Measurements from ENCODE around the gene ELK4. TPM values are rescaled to one million over a fixed set of nuclear protein-coding genes. Genes with fewer than 3 reads are reported as not detected.

The ELK4 gene
- total RNA-seq, 1 donor from 2014 or later, result 57.1 TPM

GRCh38 chr1:205612104-205612503, 19.7 kb downstream of the ELK4 start:
- Mint-ChIP-seq H3K9me3 (ENCODE audit: unreplicated experiment) (no peaks in the 10 kb centered on the region), H3K4me1 (ENCODE audit: unreplicated experiment) (peaks cover 41% of the 10 kb centered on the region), H3K36me3 (ENCODE audit: low read depth, unreplicated experiment) (peaks cover 26% of the 10 kb centered on the region), H3K27ac (ENCODE audit: unreplicated experiment) (no peak overlapping the region), H3K27me3 (ENCODE audit: unreplicated experiment) (no peaks in the 10 kb centered on the region), H3K4me3 (ENCODE audit: unreplicated experiment) (no peak overlapping the region)
- DNase-seq (ENCODE audit: low spot score), result no peak
- TF ChIP-seq CTCF (IDR thresholded peaks at IDR 0.05; ENCODE audit: unreplicated experiment), result no peak

- no peak for DNase-seq (ENCODE audit: low spot score)
- TF ChIP-seq CTCF (IDR thresholded peaks at IDR 0.05; ENCODE audit: unreplicated experiment), result no peak
- Mint-ChIP-seq H3K4me3 (ENCODE audit: unreplicated experiment) (no peak overlapping the region), H3K27ac (ENCODE audit: unreplicated experiment) (peak overlapping the region; percentile 82), H3K4me1 (ENCODE audit: unreplicated experiment) (peaks cover 38% of the 10 kb centered on the region), H3K27me3 (ENCODE audit: unreplicated experiment) (no peaks in the 10 kb centered on the region), H3K9me3 (ENCODE audit: unreplicated experiment) (no peaks in the 10 kb centered on the region), H3K36me3 (ENCODE audit: low read depth, unreplicated experiment) (peaks cover 15% of the 10 kb centered on the region)
These were observed 20.8 kb downstream of the ELK4 start for GRCh38 chr1:205610901-205611466.

GRCh38 chr1:205610036-205610435, 21.8 kb downstream of the ELK4 start:
- Mint-ChIP-seq H3K36me3 (ENCODE audit: low read depth, unreplicated experiment) (peaks cover 8% of the 10 kb centered on the region), H3K27me3 (ENCODE audit: unreplicated experiment) (no peaks in the 10 kb centered on the region), H3K9me3 (ENCODE audit: unreplicated experiment) (no peaks in the 10 kb centered on the region), H3K4me1 (ENCODE audit: unreplicated experiment) (peaks cover 40% of the 10 kb centered on the region), H3K4me3 (ENCODE audit: unreplicated experiment) (no peak overlapping the region), H3K27ac (ENCODE audit: unreplicated experiment) (peak overlapping the region; percentile 82)
- no peak for TF ChIP-seq CTCF (IDR thresholded peaks at IDR 0.05; ENCODE audit: unreplicated experiment)
- DNase-seq (ENCODE audit: low spot score), result no peak

GRCh38 chr1:205604825-205605505, 26.8 kb downstream of the ELK4 start:
- H3K27me3 Mint-ChIP-seq (ENCODE audit: unreplicated experiment), result no peaks in the 10 kb centered on the region
- H3K4me3 Mint-ChIP-seq (ENCODE audit: unreplicated experiment), result peak overlapping the region; percentile 8
- TF ChIP-seq CTCF (IDR thresholded peaks at IDR 0.05; ENCODE audit: unreplicated experiment), result no peak
- H3K27ac Mint-ChIP-seq (ENCODE audit: unreplicated experiment), result peak overlapping the region; percentile 26
- H3K4me1 Mint-ChIP-seq (ENCODE audit: unreplicated experiment), result peaks cover 51% of the 10 kb centered on the region
- peaks cover 24% of the 10 kb centered on the region for H3K36me3 Mint-ChIP-seq (ENCODE audit: low read depth, unreplicated experiment)
- H3K9me3 Mint-ChIP-seq (ENCODE audit: unreplicated experiment), result no peaks in the 10 kb centered on the region
- no peak for DNase-seq (ENCODE audit: low spot score)

GRCh38 chr1:205604059-205604458, 27.8 kb downstream of the ELK4 start:
- TF ChIP-seq CTCF (IDR thresholded peaks at IDR 0.05; ENCODE audit: unreplicated experiment), result no peak
- Mint-ChIP-seq H3K9me3 (ENCODE audit: unreplicated experiment) (no peaks in the 10 kb centered on the region), H3K4me3 (ENCODE audit: unreplicated experiment) (peak overlapping the region; percentile 23), H3K4me1 (ENCODE audit: unreplicated experiment) (peaks cover 51% of the 10 kb centered on the region), H3K27me3 (ENCODE audit: unreplicated experiment) (peaks cover 2% of the 10 kb centered on the region), H3K27ac (ENCODE audit: unreplicated experiment) (peak overlapping the region; percentile 2), H3K36me3 (ENCODE audit: low read depth, unreplicated experiment) (peaks cover 28% of the 10 kb centered on the region)
- DNase-seq (ENCODE audit: low spot score), result no peak

Measured in endothelial cell (in vitro differentiated cells).